Stimulated activated naive CD8-positive, alpha-beta T cell treated with anti-CD3 and anti-CD28 coated beads, Interleukin-15, amount 100 ng/mL, for 72 hours (primary cell): ENCODE results near the gene RNU2-1.
"Not testable (repeated sequence)": the region's sequence is repeated elsewhere in the genome, so short reads cannot be mapped to it uniquely, and the experiment has no call there.

Experiments used
- ATAC-seq: fragments of 150-1000 bp; cut with Tn5 transposase; 2 replicates; pipeline ENCODE4 v1.10.0; 2021; ENCODE audit warnings: mild to moderate bottlenecking, moderate library complexity
- DNase-seq, 2 donors: peaks; one replicate each; pipeline ENCODE4 v3.0.0; 2021 to 2022
- H3K27ac Mint-ChIP-seq, 2 donors: one replicate each; pipeline ENCODE4 v1.8.0; 2022; ENCODE audit warnings: mild to moderate bottlenecking in 2 of 2, mixed read lengths in 2 of 2, moderate library complexity in 2 of 2
- H3K27me3 Mint-ChIP-seq: one replicate; pipeline ENCODE4 v1.8.0; 2022; ENCODE audit warnings: mixed read lengths
- H3K4me1 Mint-ChIP-seq: one replicate; pipeline ENCODE4 v1.8.0; 2022; ENCODE audit warnings: mild to moderate bottlenecking, mixed read lengths
- H3K4me3 Mint-ChIP-seq, 2 donors: one replicate each; pipeline ENCODE4 v1.8.0; 2022; ENCODE audit warnings: mild to moderate bottlenecking in 2 of 2, mixed read lengths in 2 of 2, moderate library complexity in 1 of 2
- H3K9me3 Mint-ChIP-seq, 2 donors: one replicate each; pipeline ENCODE4 v1.8.0; 2022; ENCODE audit warnings: mixed read lengths in 2 of 2

RNU2-1 gene

GRCh38 chr17:43199633-43200032 lies 34.1 kb downstream of the RNU2-1 start:
- no peaks in the 10 kb centered on the region for H3K9me3 Mint-ChIP-seq
- DNase-seq (no peak), ATAC-seq (no peak)
- H3K27ac Mint-ChIP-seq = peak overlapping the region; percentile 72 to 78
- no peaks in the 10 kb centered on the region for H3K27me3 Mint-ChIP-seq
- H3K4me3 Mint-ChIP-seq = peak overlapping the region; percentile 13 to 37
- H3K4me1 Mint-ChIP-seq = peaks cover 11% of the 10 kb centered on the region

- no peak overlapping the region for H3K27ac Mint-ChIP-seq
- H3K4me1 Mint-ChIP-seq = no peaks in the 10 kb centered on the region
- ATAC-seq = no peak
- DNase-seq = no peak
- no peaks in the 10 kb centered on the region for H3K27me3 Mint-ChIP-seq
- H3K4me3 Mint-ChIP-seq = no peak overlapping the region
- no peaks in the 10 kb centered on the region for H3K9me3 Mint-ChIP-seq
Observed at GRCh38 chr17:43193251-43193650, 40.5 kb downstream of the RNU2-1 start.

- not testable (repeated sequence) for H3K9me3 Mint-ChIP-seq, H3K27me3 Mint-ChIP-seq, H3K27ac Mint-ChIP-seq, H3K4me3 Mint-ChIP-seq, DNase-seq, ATAC-seq, H3K4me1 Mint-ChIP-seq
Observed at GRCh38 chr17:43186656-43187055, 47.1 kb downstream of the RNU2-1 start.

- no peak for DNase-seq
- no peaks in the 10 kb centered on the region for H3K9me3 Mint-ChIP-seq
- no peak overlapping the region for H3K4me3 Mint-ChIP-seq
- H3K27me3 Mint-ChIP-seq = no peaks in the 10 kb centered on the region
- no peaks in the 10 kb centered on the region for H3K4me1 Mint-ChIP-seq
- ATAC-seq = no peak
- H3K27ac Mint-ChIP-seq = no peak overlapping the region
Observed at GRCh38 chr17:43183921-43184320, 49.9 kb downstream of the RNU2-1 start.
